GM12891 (cell line): ENCODE measurements around the gene NOSIP.

Experiments used
- POLR2A ChIP-seq: IDR thresholded peaks from 2 replicates; pipeline ENCODE4 v1.6.1; 2011; ENCODE audit warnings: low read depth, low read length, control low read depth
- POLR2AphosphoS5 ChIP-seq: IDR thresholded peaks from 2 replicates; pipeline ENCODE4 v1.6.1; 2011; ENCODE audit warnings: low read depth, low read length, control low read depth
- SPI1 ChIP-seq: IDR thresholded peaks from 2 replicates; pipeline ENCODE4 v1.6.1; 2011; ENCODE audit warnings: low read depth, low read length, control low read depth

GRCh38 chr19:49570997-49571676 is 9.2 kb downstream of the NOSIP start:
- TF ChIP-seq POLR2A: no peak
- TF ChIP-seq POLR2AphosphoS5: no peak
- no peak for TF ChIP-seq SPI1
